DMS53 treated with DMSO at 0.1 percent for 48 hours (cell line): ENCODE results near the gene PTPRN2.
"Not testable (repeated sequence)": the region's sequence is repeated elsewhere in the genome, so short reads cannot be mapped to it uniquely, and the experiment has no call there.

Experiments
- DNase-seq: peaks from one replicate; lab custom pipeline; 2025; ENCODE audit not compliant: unreplicated experiment; lab: John Stamatoyannopoulos, UW

Gene PTPRN2

GRCh38 chr7:157994319-157994718, 593.3 kb downstream of the PTPRN2 start:
- no peak for DNase-seq

GRCh38 chr7:157993406-157994105, 594.1 kb downstream of the PTPRN2 start:
- no peak for DNase-seq

GRCh38 chr7:157992511-157993160, 595.0 kb downstream of the PTPRN2 start:
- no peak for DNase-seq

- DNase-seq = no peak
Observed at GRCh38 chr7:157991761-157992160, 595.9 kb downstream of the PTPRN2 start.

- DNase-seq = no peak
Observed at GRCh38 chr7:157991351-157991750, 596.3 kb downstream of the PTPRN2 start.

- no peak for DNase-seq
Observed at GRCh38 chr7:157990881-157991250, 596.8 kb downstream of the PTPRN2 start.

- DNase-seq = no peak
Observed at GRCh38 chr7:157990226-157990880, 597.3 kb downstream of the PTPRN2 start.

GRCh38 chr7:157989589-157989988, 598.0 kb downstream of the PTPRN2 start:
- no peak for DNase-seq

GRCh38 chr7:157987906-157988305, 599.7 kb downstream of the PTPRN2 start:
- DNase-seq = no peak

GRCh38 chr7:157986051-157986450, 601.6 kb downstream of the PTPRN2 start:
- DNase-seq = no peak

- DNase-seq = no peak
Observed at GRCh38 chr7:157985636-157986035, 602.0 kb downstream of the PTPRN2 start.

GRCh38 chr7:157984423-157985163, 603.0 kb downstream of the PTPRN2 start:
- no peak for DNase-seq

GRCh38 chr7:157983502-157984422, 603.9 kb downstream of the PTPRN2 start:
- DNase-seq = no peak

- DNase-seq = no peak
Observed at GRCh38 chr7:157981778-157982177, 605.8 kb downstream of the PTPRN2 start.

- no peak for DNase-seq
Observed at GRCh38 chr7:157980774-157981173, 606.8 kb downstream of the PTPRN2 start.

GRCh38 chr7:157980341-157980731, 607.3 kb downstream of the PTPRN2 start:
- DNase-seq = not testable (repeated sequence)

- DNase-seq = no peak
Observed at GRCh38 chr7:157979636-157980340, 607.8 kb downstream of the PTPRN2 start.

- DNase-seq = no peak
Observed at GRCh38 chr7:157978766-157979165, 608.9 kb downstream of the PTPRN2 start.

- DNase-seq = no peak
Observed at GRCh38 chr7:157977717-157978496, 609.7 kb downstream of the PTPRN2 start.
